PC-3 (cell line): ENCODE results near the gene NLRX1. TPM values are rescaled to one million over a fixed set of nuclear protein-coding genes. Genes with fewer than 3 reads are reported as not detected.
"Not testable (repeated sequence)": the region's sequence is repeated elsewhere in the genome, so short reads cannot be mapped to it uniquely, and the experiment has no call there.

Experiments used
- ATAC-seq: fragments of 200-7000 bp; cut with Tn5 transposase; 2 replicates; pipeline ENCODE4 v1.9.1; 2020; ENCODE audit warnings: mild to moderate bottlenecking, moderate library complexity
- BruUV-seq: library from RNA; stranded (reverse); fragments of 400-500 nt; replicated peaks from 2 replicates; lab custom pipeline; 2021; lab: Mats Ljungman, UMichigan
- CTCF ChIA-PET: fragments of 300-600 bp; sonication (Branson Sonifier 250); formaldehyde crosslinking; loops from one replicate; lab custom pipeline; 2022; ENCODE audit warnings: antibody characterized with exemption; lab: Charles Lee
- POLR2A ChIA-PET: fragments of 300-600 bp; sonication (Branson Sonifier 250); formaldehyde crosslinking; loops from one replicate; lab custom pipeline; 2022; ENCODE audit warnings: antibody characterized with exemption; ENCODE audit not compliant: unreplicated experiment; lab: Charles Lee
- DNase-seq: peaks from one replicate; pipeline ENCODE4 v3.0.0-alpha.2; 2015
- H2AFZ ChIP-seq: fragments of 300-600 bp; sonication (generic); 2 replicates; pipeline ENCODE4 v1.6.0; 2016; ENCODE audit warnings: antibody characterized with exemption, low read length
- H3F3A ChIP-seq: fragments of 300-600 bp; sonication (generic); one replicate; pipeline ENCODE4 v1.6.0; 2017; ENCODE audit warnings: antibody characterized with exemption, low read length, control low read depth, mild to moderate bottlenecking; ENCODE audit not compliant: unreplicated experiment
- H3K27ac ChIP-seq: fragments of 300-600 bp; sonication (generic); 2 replicates; pipeline ENCODE4 v1.5.1; 2016; ENCODE audit warnings: mild to moderate bottlenecking, low read length
- H3K27me3 ChIP-seq: fragments of 300-600 bp; sonication (generic); 2 replicates; pipeline ENCODE4 v1.6.1; 2016; ENCODE audit warnings: low read length, mixed read lengths
- H3K36me3 ChIP-seq: fragments of 300-600 bp; sonication (generic); 2 replicates; pipeline ENCODE4 v1.6.1; 2016; ENCODE audit warnings: low read depth, mixed run types, low read length, mixed read lengths
- H3K4me1 ChIP-seq: fragments of 300-600 bp; sonication (generic); 2 replicates; pipeline ENCODE4 v1.5.1; 2016; ENCODE audit warnings: low read length; ENCODE audit not compliant: insufficient read depth
- H3K4me2 ChIP-seq: fragments of 300-600 bp; sonication (generic); 2 replicates; pipeline ENCODE4 v1.6.0; 2016; ENCODE audit warnings: low read length
- H3K4me3 ChIP-seq: fragments of 300-600 bp; sonication (generic); 2 replicates; pipeline ENCODE4 v1.5.1; 2016; ENCODE audit warnings: mild to moderate bottlenecking, low read length, mixed read lengths
- H3K79me2 ChIP-seq: fragments of 300-600 bp; sonication (generic); 2 replicates; pipeline ENCODE4 v1.6.1; 2017; ENCODE audit warnings: low read length, mixed read lengths
- H3K9ac ChIP-seq: fragments of 300-600 bp; sonication (generic); 2 replicates; pipeline ENCODE4 v1.6.0; 2016; ENCODE audit warnings: mild to moderate bottlenecking, low read length
- H3K9me2 ChIP-seq: fragments of 300-600 bp; sonication (generic); replicated peaks from 2 replicates; pipeline ENCODE4 v1.6.1; 2016; ENCODE audit warnings: mixed run types, low read length, mixed read lengths
- H3K9me3 ChIP-seq: fragments of 300-600 bp; sonication (generic); 2 replicates; pipeline ENCODE4 v1.6.1; 2016; ENCODE audit warnings: low read length, mixed read lengths
- H4K20me1 ChIP-seq: fragments of 300-600 bp; sonication (generic); 2 replicates; pipeline ENCODE4 v1.6.1; 2016; ENCODE audit warnings: low read length, mixed read lengths
- EZH2 ChIP-seq: fragments of 300-600 bp; sonication (generic); IDR thresholded peaks from one replicate; pipeline ENCODE4 v1.6.1; 2017; ENCODE audit warnings: antibody characterized with exemption, mild to moderate bottlenecking, low read length; ENCODE audit not compliant: unreplicated experiment
- EZH2phosphoT487 ChIP-seq: fragments of 300-600 bp; sonication (generic); IDR thresholded peaks from 2 replicates; pipeline ENCODE4 v1.6.1; 2018; ENCODE audit warnings: mild to moderate bottlenecking, antibody characterized with exemption, low read length, borderline replicate concordance
- intact Hi-C: fragments of 100-400 bp; cut with micrococcal nuclease; formaldehyde crosslinking; loops from 2 replicates; pipeline ENCODE4 v1.9.0; 2023
- total RNA-seq: library from RNA; depleted of rRNA; stranded (reverse); fragments of >200 nt; gene quantifications from 2 replicates; pipeline ENCODE4 v1.2.3, GENCODE V29; 2014
- TF ChIP-seq, protein P1 (sequence below): fragments of 300-600 bp; sonication (generic); conservative IDR thresholded peaks from 2 replicates; pipeline ENCODE4 v1.5.1; 2017; ENCODE audit warnings: antibody characterized with exemption, low read depth, mild to moderate bottlenecking, low read length

The NLRX1 gene
- total RNA-seq, 1 experiment from 2014 or later = 17.2 TPM

DNA sequence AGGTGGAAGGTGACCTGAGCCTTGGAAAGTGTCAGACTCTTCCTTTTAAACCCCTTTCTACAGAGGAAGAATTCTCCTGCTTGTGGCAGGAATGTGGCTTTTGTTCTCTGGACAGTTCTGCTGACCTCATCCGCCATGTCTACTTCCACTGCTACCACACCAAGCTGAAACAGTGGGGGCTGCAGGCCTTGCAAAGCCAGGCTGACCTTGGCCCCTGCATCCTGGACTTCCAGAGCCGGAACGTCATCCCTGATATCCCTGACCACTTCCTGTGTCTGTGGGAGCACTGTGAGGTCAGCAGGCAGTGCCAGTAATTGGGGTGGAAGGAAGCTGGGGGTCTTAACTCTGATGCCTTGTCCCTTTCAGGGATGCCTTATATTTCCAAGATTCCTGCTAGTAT lies 37.9 kb upstream of the NLRX1 start:
- Histone ChIP-seq H3K9me2 (no peaks in the 10 kb centered on the region), H3K27ac (no peak overlapping the region), H3K9me3 (no peaks in the 10 kb centered on the region), H3K79me2 (no peaks in the 10 kb centered on the region), H3K4me1 (no peaks in the 10 kb centered on the region; the same call in 1 of the 2 replicates), H4K20me1 (no peaks in the 10 kb centered on the region), H2AFZ (no peak overlapping the region), H3F3A (no peaks in the 10 kb centered on the region), H3K9ac (no peak overlapping the region), H3K27me3 (no peaks in the 10 kb centered on the region), H3K4me3 (no peak overlapping the region), H3K4me2 (no peak overlapping the region), H3K36me3 (peaks cover 17% of the 10 kb centered on the region; the same call in 1 of the 2 replicates)
- no TSS peak for BruUV-seq
- POLR2A ChIA-PET = no interaction called here
- no peak for ATAC-seq
- TF ChIP-seq EZH2phosphoT487 (no peak), EZH2 (no peak)
- TF ChIP-seq, protein P1, sequence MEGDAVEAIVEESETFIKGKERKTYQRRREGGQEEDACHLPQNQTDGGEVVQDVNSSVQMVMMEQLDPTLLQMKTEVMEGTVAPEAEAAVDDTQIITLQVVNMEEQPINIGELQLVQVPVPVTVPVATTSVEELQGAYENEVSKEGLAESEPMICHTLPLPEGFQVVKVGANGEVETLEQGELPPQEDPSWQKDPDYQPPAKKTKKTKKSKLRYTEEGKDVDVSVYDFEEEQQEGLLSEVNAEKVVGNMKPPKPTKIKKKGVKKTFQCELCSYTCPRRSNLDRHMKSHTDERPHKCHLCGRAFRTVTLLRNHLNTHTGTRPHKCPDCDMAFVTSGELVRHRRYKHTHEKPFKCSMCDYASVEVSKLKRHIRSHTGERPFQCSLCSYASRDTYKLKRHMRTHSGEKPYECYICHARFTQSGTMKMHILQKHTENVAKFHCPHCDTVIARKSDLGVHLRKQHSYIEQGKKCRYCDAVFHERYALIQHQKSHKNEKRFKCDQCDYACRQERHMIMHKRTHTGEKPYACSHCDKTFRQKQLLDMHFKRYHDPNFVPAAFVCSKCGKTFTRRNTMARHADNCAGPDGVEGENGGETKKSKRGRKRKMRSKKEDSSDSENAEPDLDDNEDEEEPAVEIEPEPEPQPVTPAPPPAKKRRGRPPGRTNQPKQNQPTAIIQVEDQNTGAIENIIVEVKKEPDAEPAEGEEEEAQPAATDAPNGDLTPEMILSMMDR = no peak
- intact Hi-C loops = no loop called here
- CTCF ChIA-PET = no interaction called here
- DNase-seq = no peak

DNA sequence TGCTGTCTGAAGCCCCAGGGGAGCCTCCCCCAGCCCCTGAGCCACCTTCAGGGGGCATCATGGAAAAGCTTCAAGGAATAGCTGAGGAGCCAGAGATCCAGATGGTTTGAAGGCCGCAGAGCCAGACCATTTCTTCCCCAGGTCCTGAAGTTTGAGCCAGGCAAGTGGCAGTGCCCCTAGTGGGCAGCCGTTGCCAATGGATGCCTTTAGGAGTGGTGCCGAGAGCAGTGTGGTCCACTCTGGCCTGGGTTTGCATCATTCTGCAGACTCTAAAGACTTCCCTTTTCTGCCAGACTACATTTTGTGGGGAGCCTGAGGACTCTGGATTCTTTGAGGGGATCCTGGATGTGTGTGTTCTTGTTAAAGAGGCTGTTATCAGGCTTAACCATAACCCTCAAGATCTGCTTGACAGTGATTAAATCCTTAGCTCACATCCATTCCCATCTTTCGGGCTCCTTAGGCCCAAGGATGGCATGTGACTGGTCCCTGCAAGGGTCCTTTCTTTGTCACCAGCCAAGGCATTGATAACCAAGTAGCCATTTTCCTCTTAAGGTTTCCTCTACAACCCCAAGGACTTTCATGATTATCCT lies 34.0 kb upstream of the NLRX1 start:
- Histone ChIP-seq H3F3A (no peaks in the 10 kb centered on the region), H3K4me2 (no peak overlapping the region), H3K36me3 (peaks cover 17% of the 10 kb centered on the region; the same call in 1 of the 2 replicates), H3K4me3 (no peak overlapping the region), H3K4me1 (no peaks in the 10 kb centered on the region), H3K9me2 (no peaks in the 10 kb centered on the region), H2AFZ (no peak overlapping the region), H3K9ac (no peak overlapping the region), H3K27me3 (no peaks in the 10 kb centered on the region), H3K79me2 (no peaks in the 10 kb centered on the region), H4K20me1 (no peaks in the 10 kb centered on the region), H3K9me3 (no peaks in the 10 kb centered on the region), H3K27ac (no peak overlapping the region)
- peak; percentile 72 for ATAC-seq
- intact Hi-C loops = no loop called here
- DNase-seq = peak; percentile 47
- POLR2A ChIA-PET = no interaction called here
- CTCF ChIA-PET = no interaction called here
- no TSS peak for BruUV-seq
- TF ChIP-seq, protein P1 = peak; percentile 84
- no peak for TF ChIP-seq EZH2

DNA sequence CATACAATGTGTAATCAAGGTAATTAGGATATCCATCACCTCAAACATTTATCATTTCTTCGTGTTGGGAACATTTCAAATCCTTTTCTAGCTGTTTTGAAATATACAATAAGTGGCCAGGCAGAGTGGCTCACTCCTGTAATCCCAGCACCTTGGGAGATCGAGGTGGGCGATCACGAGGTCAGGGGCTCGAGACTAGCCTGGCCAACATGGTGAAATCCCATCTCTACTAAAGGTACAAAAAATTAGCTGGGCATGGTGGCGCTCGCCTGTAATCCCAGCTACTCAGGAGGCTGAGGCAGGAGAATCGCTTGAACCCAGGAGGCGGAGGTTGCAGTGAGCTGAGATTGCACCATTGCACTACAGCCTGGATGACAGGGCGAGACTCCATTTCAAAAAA lies 29.2 kb upstream of the NLRX1 start:
- BruUV-seq, H3K4me1 ChIP-seq, H3F3A ChIP-seq, H3K9me2 ChIP-seq, H3K36me3 ChIP-seq, H4K20me1 ChIP-seq, H3K27ac ChIP-seq, H3K27me3 ChIP-seq, H2AFZ ChIP-seq, H3K9ac ChIP-seq, DNase-seq, H3K9me3 ChIP-seq, H3K4me2 ChIP-seq, H3K4me3 ChIP-seq, POLR2A ChIA-PET, intact Hi-C loops, ATAC-seq, H3K79me2 ChIP-seq: not testable (repeated sequence)
- CTCF ChIA-PET = interaction anchor here (0.5 kb wide), 1 partner anchor 67 kb away, joined by 3 read pairs; the partner anchor contains the start of gene CBL
